AG09319 (cell line): ENCODE results near the gene LIN28B.

Source experiments
- DNase-seq: peaks from one replicate; pipeline ENCODE4 v3.0.0-alpha.2; 2010; ENCODE audit warnings: low read depth; ENCODE audit errors: extremely low read depth
- TF ChIP-seq, protein P1 (sequence below): IDR thresholded peaks from 2 replicates; pipeline ENCODE4 v1.5.1; 2011; ENCODE audit warnings: low read depth, mild to moderate bottlenecking, inconsistent platforms, low read length, moderate library complexity

LIN28B gene

GRCh38 chr6:105105094-105105493, 148.2 kb downstream of the LIN28B start:
- DNase-seq = no peak
- TF ChIP-seq, protein P1, sequence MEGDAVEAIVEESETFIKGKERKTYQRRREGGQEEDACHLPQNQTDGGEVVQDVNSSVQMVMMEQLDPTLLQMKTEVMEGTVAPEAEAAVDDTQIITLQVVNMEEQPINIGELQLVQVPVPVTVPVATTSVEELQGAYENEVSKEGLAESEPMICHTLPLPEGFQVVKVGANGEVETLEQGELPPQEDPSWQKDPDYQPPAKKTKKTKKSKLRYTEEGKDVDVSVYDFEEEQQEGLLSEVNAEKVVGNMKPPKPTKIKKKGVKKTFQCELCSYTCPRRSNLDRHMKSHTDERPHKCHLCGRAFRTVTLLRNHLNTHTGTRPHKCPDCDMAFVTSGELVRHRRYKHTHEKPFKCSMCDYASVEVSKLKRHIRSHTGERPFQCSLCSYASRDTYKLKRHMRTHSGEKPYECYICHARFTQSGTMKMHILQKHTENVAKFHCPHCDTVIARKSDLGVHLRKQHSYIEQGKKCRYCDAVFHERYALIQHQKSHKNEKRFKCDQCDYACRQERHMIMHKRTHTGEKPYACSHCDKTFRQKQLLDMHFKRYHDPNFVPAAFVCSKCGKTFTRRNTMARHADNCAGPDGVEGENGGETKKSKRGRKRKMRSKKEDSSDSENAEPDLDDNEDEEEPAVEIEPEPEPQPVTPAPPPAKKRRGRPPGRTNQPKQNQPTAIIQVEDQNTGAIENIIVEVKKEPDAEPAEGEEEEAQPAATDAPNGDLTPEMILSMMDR = no peak

DNA sequence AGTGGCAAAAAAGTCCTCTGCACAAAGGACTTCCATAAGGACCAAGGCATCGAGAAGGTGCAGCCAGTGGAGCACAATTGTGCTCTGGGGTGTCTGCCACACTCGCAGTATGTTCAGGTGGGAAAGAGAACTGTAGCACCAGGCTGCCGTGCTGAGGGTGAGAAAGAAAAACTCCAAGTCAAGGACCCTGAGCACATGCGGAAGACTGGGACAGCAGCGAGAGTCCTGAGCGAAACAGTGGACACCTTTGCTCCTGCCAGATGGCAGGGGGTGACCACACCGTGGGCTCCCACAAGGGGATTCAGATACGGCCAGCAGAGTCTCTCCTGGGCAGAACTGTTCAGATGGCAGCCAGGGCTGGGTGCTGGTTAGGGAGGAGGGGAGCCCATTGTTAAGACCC, 149.4 kb downstream of the LIN28B start:
- TF ChIP-seq, protein P1 = no peak
- no peak for DNase-seq

- TF ChIP-seq, protein P1 = no peak
- DNase-seq = no peak
Measured at GRCh38 chr6:105107207-105107606, 150.3 kb downstream of the LIN28B start.

GRCh38 chr6:105108631-105109262, 151.8 kb downstream of the LIN28B start:
- TF ChIP-seq, protein P1 = no peak
- DNase-seq = no peak

GRCh38 chr6:105109955-105110895, 153.3 kb downstream of the LIN28B start:
- no peak for DNase-seq
- TF ChIP-seq, protein P1 = no peak

DNA sequence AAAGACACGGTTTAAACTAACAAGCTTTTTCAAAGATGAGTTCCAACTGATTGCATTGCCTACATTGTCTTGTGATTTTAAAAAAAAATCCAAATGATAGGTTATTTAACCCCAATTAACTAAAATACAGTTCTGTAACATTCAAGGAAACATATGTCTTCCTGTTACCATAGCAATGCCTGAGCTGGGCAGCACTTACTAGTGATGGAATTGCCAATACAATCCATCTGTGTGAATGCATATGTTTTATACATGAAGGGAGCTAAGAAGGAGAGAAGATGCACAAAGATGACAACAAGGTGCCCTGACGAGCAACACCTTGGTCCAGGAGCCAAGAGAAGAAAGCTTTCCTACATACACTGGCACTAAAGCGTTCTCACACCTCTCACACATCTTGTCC, 154.2 kb downstream of the LIN28B start:
- TF ChIP-seq, protein P1 = no peak
- DNase-seq = no peak

DNA sequence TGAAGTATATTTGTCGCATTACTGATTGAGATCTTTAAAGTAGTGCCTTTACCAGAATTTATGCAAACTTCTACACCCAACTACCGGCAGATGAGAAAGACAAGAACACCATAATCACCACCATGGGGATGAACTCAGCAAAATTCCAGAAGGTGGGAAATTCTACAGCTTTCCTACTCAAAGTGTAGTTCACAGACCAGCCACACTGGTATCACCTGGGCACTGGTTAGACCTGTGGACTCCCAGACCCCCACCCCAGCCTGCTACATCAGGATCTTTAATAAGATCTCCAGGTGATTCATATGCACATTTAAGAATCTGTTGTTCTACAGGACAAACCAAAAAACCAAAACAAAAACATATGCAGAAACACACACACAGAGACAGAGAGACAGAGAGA, 155.0 kb downstream of the LIN28B start:
- TF ChIP-seq, protein P1 = no peak
- DNase-seq = no peak
